ENCODE measurements around the gene TPP1.

TPP1 gene

GRCh38 chr11:6607190-6607795 lies 11.9 kb downstream of the TPP1 start:
- TF ChIP-seq ZNF70 (CRISPR knock-in tag; IDR thresholded peaks at IDR 0.05) (no peak), TOX (CRISPR knock-in tag; IDR thresholded peaks at IDR 0.05; ENCODE audit: borderline replicate concordance) (0 out of 2 replicates have a peak, but pooled peaks have one; percentile 48)

GRCh38 chr11:6606471-6607189 lies 12.6 kb downstream of the TPP1 start:
- peak; percentile 81 for ATAC-seq
- no peak for TF ChIP-seq TSHZ2 (CRISPR knock-in tag; IDR thresholded peaks at IDR 0.05)
- no peak for TF ChIP-seq ZNF565 (CRISPR knock-in tag; conservative IDR thresholded peaks at IDR 0.05; ENCODE audit: low read depth)
- TF ChIP-seq ISL1 (CRISPR knock-in tag; IDR thresholded peaks at IDR 0.05) = no peak
- peak; percentile 18; the same call in 1 of the 2 replicates for TF ChIP-seq CREB5 (CRISPR knock-in tag; IDR thresholded peaks at IDR 0.05; ENCODE audit: low read depth)
- peak; percentile 60; the same call in 1 of the 2 replicates for TF ChIP-seq TCF4 (CRISPR knock-in tag; IDR thresholded peaks at IDR 0.05; ENCODE audit: borderline replicate concordance)
- TF ChIP-seq SNAI2 (CRISPR knock-in tag; IDR thresholded peaks at IDR 0.05) = no peak

More at GRCh38 chr11:6607190-6607795, 11.9 kb downstream of the TPP1 start:
- ATAC-seq = no peak

- no peak for ATAC-seq
- TF ChIP-seq PATZ1 (CRISPR knock-in tag; IDR thresholded peaks at IDR 0.05; ENCODE audit: borderline replicate concordance) (no peak), TSHZ2 (CRISPR knock-in tag; IDR thresholded peaks at IDR 0.05) (no peak), ZNF8 (CRISPR knock-in tag; IDR thresholded peaks at IDR 0.05) (no peak), ZFP30 (CRISPR knock-in tag; IDR thresholded peaks at IDR 0.05) (no peak), GLIS3 (CRISPR knock-in tag; IDR thresholded peaks at IDR 0.05) (no peak), ESRRG (CRISPR knock-in tag; IDR thresholded peaks at IDR 0.05) (no peak), SNAI2 (CRISPR knock-in tag; IDR thresholded peaks at IDR 0.05) (no peak), ZFP3 (CRISPR knock-in tag; IDR thresholded peaks at IDR 0.05) (no peak), ISL1 (CRISPR knock-in tag; IDR thresholded peaks at IDR 0.05) (no peak), CSDC2 (CRISPR knock-in tag; IDR thresholded peaks at IDR 0.05) (no peak), TOX (CRISPR knock-in tag; IDR thresholded peaks at IDR 0.05; ENCODE audit: borderline replicate concordance) (no peak), PPARA (CRISPR knock-in tag; IDR thresholded peaks at IDR 0.05; ENCODE audit: borderline replicate concordance) (no peak), BACH2 (CRISPR knock-in tag; IDR thresholded peaks at IDR 0.05; ENCODE audit: borderline replicate concordance) (no peak), CREB5 (CRISPR knock-in tag; IDR thresholded peaks at IDR 0.05; ENCODE audit: low read depth) (no peak), ZNF70 (CRISPR knock-in tag; IDR thresholded peaks at IDR 0.05) (no peak), CSRNP3 (CRISPR knock-in tag; IDR thresholded peaks at IDR 0.05) (no peak), ZNF565 (CRISPR knock-in tag; conservative IDR thresholded peaks at IDR 0.05; ENCODE audit: low read depth) (no peak), TCF4 (CRISPR knock-in tag; IDR thresholded peaks at IDR 0.05; ENCODE audit: borderline replicate concordance) (no peak), ZC3H10 (CRISPR knock-in tag; IDR thresholded peaks at IDR 0.05) (no peak)
Observed at GRCh38 chr11:6604790-6605189, 14.4 kb downstream of the TPP1 start.
